HG03108 (cell line): ENCODE data around the gene LAD1.

Experiments used
- ATAC-seq: cut with Tn5 transposase; IDR thresholded peaks from one replicate; pipeline ENCODE4 v1.9.1; 2021; ENCODE audit warnings: moderate library complexity; ENCODE audit not compliant: unreplicated experiment

Gene LAD1

GRCh38 chr1:201366696-201367095 lies 32.4 kb downstream of the LAD1 start:
- no peak for ATAC-seq

GRCh38 chr1:201365251-201365650 lies 33.9 kb downstream of the LAD1 start:
- no peak for ATAC-seq

GRCh38 chr1:201364808-201365105 lies 34.4 kb downstream of the LAD1 start:
- ATAC-seq: no peak

- no peak for ATAC-seq
Observed at GRCh38 chr1:201363467-201363866, 35.7 kb downstream of the LAD1 start.

- no peak for ATAC-seq
Observed at GRCh38 chr1:201362906-201363305, 36.2 kb downstream of the LAD1 start.

- no peak for ATAC-seq
Observed at GRCh38 chr1:201361652-201362504, 37.2 kb downstream of the LAD1 start.

GRCh38 chr1:201360901-201361651 lies 38.0 kb downstream of the LAD1 start:
- no peak for ATAC-seq

GRCh38 chr1:201360486-201360885 lies 38.6 kb downstream of the LAD1 start:
- ATAC-seq: no peak

GRCh38 chr1:201359873-201360210 lies 39.3 kb downstream of the LAD1 start:
- no peak for ATAC-seq

- no peak for ATAC-seq
Observed at GRCh38 chr1:201359031-201359872, 39.9 kb downstream of the LAD1 start.

GRCh38 chr1:201358596-201358995 lies 40.5 kb downstream of the LAD1 start:
- ATAC-seq: no peak

- no peak for ATAC-seq
Observed at GRCh38 chr1:201357636-201358348, 41.3 kb downstream of the LAD1 start.

- ATAC-seq: no peak
Observed at GRCh38 chr1:201357211-201357610, 41.9 kb downstream of the LAD1 start.

GRCh38 chr1:201356701-201357100 lies 42.4 kb downstream of the LAD1 start:
- ATAC-seq: no peak

GRCh38 chr1:201356236-201356635 lies 42.9 kb downstream of the LAD1 start:
- no peak for ATAC-seq

GRCh38 chr1:201355471-201355870 lies 43.7 kb downstream of the LAD1 start:
- ATAC-seq: no peak

- no peak for ATAC-seq
Observed at GRCh38 chr1:201354901-201355295, 44.2 kb downstream of the LAD1 start.

GRCh38 chr1:201354151-201354900 lies 44.8 kb downstream of the LAD1 start:
- no peak for ATAC-seq

- ATAC-seq: no peak
Observed at GRCh38 chr1:201353186-201353940, 45.8 kb downstream of the LAD1 start.

GRCh38 chr1:201351617-201352016 lies 47.5 kb downstream of the LAD1 start:
- no peak for ATAC-seq
